ENCODE results near the gene HSPB6.

DNA sequence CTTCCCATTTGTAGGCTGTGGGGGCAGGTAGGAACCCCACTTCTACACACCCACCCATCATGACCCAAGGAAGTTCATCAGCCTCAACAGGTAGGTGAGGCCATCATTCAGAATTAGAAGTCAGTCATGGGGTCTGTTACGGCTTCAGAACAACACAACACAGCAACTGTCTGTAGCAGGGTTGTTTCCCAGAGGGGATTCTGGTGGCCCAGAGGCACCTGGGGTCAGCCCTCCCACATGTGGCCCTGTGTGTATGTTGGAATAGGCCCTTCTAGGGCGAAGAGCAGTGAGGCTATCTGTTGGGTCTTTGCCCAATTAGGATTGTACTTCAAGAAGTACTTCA lies 18.0 kb downstream of the HSPB6 start:
- no peak for TF ChIP-seq POLR2A (IDR thresholded peaks at IDR 0.05)
- TF ChIP-seq, protein P1, sequence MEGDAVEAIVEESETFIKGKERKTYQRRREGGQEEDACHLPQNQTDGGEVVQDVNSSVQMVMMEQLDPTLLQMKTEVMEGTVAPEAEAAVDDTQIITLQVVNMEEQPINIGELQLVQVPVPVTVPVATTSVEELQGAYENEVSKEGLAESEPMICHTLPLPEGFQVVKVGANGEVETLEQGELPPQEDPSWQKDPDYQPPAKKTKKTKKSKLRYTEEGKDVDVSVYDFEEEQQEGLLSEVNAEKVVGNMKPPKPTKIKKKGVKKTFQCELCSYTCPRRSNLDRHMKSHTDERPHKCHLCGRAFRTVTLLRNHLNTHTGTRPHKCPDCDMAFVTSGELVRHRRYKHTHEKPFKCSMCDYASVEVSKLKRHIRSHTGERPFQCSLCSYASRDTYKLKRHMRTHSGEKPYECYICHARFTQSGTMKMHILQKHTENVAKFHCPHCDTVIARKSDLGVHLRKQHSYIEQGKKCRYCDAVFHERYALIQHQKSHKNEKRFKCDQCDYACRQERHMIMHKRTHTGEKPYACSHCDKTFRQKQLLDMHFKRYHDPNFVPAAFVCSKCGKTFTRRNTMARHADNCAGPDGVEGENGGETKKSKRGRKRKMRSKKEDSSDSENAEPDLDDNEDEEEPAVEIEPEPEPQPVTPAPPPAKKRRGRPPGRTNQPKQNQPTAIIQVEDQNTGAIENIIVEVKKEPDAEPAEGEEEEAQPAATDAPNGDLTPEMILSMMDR (IDR thresholded peaks at IDR 0.05): no peak
